HL-60 (cell line): ENCODE results near the gene HPGDS.
"Not testable (repeated sequence)": the region's sequence is repeated elsewhere in the genome, so short reads cannot be mapped to it uniquely, and the experiment has no call there.

Experiments
- DNase-seq, 2 experiments: peaks; one replicate each; pipeline ENCODE4 v3.0.0-alpha.2; 2010 to 2020; ENCODE audit warnings: low read depth in 1 of 2, low spot score in 1 of 2
- H3K27ac ChIP-seq: fragments of 250-450 bp; sonication (Bioruptor Pico); replicated peaks from 2 replicates; pipeline ENCODE4 v1.5.1; 2020; ENCODE audit warnings: mild to moderate bottlenecking, moderate library complexity
- H3K27me3 ChIP-seq: fragments of 250-450 bp; sonication (Bioruptor Pico); 2 replicates; pipeline ENCODE4 v1.5.1; 2021; ENCODE audit warnings: mild to moderate bottlenecking, moderate library complexity; ENCODE audit not compliant: insufficient read depth, poor library complexity, severe bottlenecking
- H3K4me3 ChIP-seq: replicated peaks from 2 replicates; pipeline ENCODE4 v1.5.1; 2011; ENCODE audit warnings: mild to moderate bottlenecking, control low read depth, low read length; ENCODE audit not compliant: insufficient read depth
- GABPA ChIP-seq: IDR thresholded peaks from 2 replicates; pipeline ENCODE4 v1.6.1; 2012; ENCODE audit warnings: low read depth
- POLR2AphosphoS5 ChIP-seq: IDR thresholded peaks from 2 replicates; pipeline ENCODE4 v1.6.1; 2012; ENCODE audit warnings: low read depth
- REST ChIP-seq: IDR thresholded peaks from 2 replicates; pipeline ENCODE4 v1.6.1; 2012; ENCODE audit warnings: low read depth; ENCODE audit not compliant: insufficient replicate concordance
- SPI1 ChIP-seq: IDR thresholded peaks from 2 replicates; pipeline ENCODE4 v1.6.1; 2012; ENCODE audit warnings: low read depth, mild to moderate bottlenecking, borderline replicate concordance
- TF ChIP-seq, protein P1 (sequence below): IDR thresholded peaks from one replicate; pipeline ENCODE4 v1.5.1; 2011; ENCODE audit warnings: low read length, control low read depth, inconsistent platforms; ENCODE audit not compliant: insufficient read depth

The HPGDS gene

DNA sequence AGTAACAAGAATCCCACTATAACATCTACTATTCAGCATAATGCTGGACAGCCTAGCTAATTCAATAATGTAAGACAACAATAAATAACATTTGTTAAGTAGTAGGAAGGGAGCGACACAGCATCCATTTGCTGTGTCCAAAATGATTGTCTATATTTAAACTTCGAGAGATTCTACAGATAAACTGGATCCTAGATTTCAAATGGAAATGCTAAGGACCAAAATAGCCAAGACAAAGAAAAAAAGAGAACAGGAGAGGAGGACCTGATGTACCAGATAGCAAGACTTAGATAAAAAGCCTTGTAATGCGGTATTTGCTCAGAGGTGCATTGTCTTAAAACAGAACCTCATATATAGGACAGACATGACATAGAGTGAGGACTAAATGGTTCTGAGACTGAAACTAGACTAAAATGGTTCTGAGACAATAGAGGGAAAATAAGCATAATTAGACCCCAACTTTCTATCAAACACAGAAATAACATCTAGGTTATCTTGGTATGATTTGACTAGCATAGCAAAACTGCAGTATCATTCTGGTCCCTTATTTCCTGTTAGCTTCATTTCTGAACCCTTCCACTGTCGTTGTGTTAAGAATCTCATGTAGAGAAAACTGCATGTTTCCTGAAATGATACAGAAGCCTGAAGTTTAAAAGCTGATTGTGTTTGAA is 3.8 kb downstream of the HPGDS start:
- no peak for TF ChIP-seq GABPA
- TF ChIP-seq POLR2AphosphoS5, result no peak
- TF ChIP-seq, protein P1, sequence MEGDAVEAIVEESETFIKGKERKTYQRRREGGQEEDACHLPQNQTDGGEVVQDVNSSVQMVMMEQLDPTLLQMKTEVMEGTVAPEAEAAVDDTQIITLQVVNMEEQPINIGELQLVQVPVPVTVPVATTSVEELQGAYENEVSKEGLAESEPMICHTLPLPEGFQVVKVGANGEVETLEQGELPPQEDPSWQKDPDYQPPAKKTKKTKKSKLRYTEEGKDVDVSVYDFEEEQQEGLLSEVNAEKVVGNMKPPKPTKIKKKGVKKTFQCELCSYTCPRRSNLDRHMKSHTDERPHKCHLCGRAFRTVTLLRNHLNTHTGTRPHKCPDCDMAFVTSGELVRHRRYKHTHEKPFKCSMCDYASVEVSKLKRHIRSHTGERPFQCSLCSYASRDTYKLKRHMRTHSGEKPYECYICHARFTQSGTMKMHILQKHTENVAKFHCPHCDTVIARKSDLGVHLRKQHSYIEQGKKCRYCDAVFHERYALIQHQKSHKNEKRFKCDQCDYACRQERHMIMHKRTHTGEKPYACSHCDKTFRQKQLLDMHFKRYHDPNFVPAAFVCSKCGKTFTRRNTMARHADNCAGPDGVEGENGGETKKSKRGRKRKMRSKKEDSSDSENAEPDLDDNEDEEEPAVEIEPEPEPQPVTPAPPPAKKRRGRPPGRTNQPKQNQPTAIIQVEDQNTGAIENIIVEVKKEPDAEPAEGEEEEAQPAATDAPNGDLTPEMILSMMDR, result no peak
- TF ChIP-seq REST, result no peak
- TF ChIP-seq SPI1, result no peak
- H3K4me3 ChIP-seq, result no peak overlapping the region
- H3K27me3 ChIP-seq, result no peaks in the 10 kb centered on the region
- no peak overlapping the region for H3K27ac ChIP-seq
- DNase-seq, result no peak

DNA sequence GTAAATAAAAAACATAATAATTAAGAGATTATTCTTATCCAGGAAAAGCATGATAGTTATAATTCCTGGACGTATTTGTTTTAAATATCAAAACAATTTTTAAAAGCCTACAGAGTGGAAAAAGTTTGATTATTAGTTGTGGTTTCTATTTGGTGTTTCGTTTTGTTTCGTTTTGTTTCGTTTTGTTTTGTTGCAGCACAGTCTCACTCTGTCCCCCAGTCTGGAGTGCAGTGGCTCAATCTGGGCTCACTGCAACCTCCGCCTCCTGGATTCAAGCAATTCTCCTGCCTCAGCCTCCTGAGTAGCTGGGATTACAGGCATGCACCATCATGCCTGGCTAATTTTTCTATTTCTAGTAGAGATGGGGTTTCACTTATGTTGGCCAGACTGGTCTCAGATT is 5.8 kb downstream of the HPGDS start:
- not testable (repeated sequence) for H3K27ac ChIP-seq, H3K27me3 ChIP-seq, DNase-seq, H3K4me3 ChIP-seq

DNA sequence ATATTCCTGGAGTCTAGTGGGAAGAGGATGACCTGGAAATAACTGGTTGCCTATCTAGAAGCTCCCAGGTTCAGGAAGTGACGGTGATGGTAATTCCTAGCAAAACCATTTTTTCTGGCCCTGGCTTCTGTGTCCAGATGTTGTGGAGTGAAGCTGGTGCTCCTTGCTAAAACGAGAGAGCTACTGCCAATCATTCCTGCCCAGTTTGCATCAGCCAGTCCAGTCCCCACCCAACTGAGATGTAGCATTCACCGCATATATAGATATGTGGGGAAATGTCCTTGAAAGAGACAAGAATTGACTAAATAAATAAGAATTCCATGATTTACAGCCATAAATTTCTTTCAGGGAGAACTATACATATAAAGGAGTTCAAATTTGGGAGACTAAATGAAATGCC is 6.3 kb downstream of the HPGDS start:
- no peak for DNase-seq
- Histone ChIP-seq H3K4me3 (no peak overlapping the region), H3K27ac (no peak overlapping the region), H3K27me3 (no peaks in the 10 kb centered on the region)
- no peak for TF ChIP-seq GABPA
- TF ChIP-seq SPI1, result no peak
- TF ChIP-seq, protein P1, result no peak
- no peak for TF ChIP-seq POLR2AphosphoS5
- TF ChIP-seq REST, result no peak

GRCh38 chr4:94334962-94335361 is 7.7 kb downstream of the HPGDS start:
- Histone ChIP-seq H3K27me3 (no peaks in the 10 kb centered on the region), H3K27ac (no peak overlapping the region), H3K4me3 (no peak overlapping the region)
- no peak for DNase-seq
- TF ChIP-seq, protein P1, result no peak
- TF ChIP-seq GABPA, result no peak
- TF ChIP-seq SPI1, result no peak
- no peak for TF ChIP-seq REST
- no peak for TF ChIP-seq POLR2AphosphoS5
